ENCODE measurements around the gene WNT1.

WNT1 gene

DNA sequence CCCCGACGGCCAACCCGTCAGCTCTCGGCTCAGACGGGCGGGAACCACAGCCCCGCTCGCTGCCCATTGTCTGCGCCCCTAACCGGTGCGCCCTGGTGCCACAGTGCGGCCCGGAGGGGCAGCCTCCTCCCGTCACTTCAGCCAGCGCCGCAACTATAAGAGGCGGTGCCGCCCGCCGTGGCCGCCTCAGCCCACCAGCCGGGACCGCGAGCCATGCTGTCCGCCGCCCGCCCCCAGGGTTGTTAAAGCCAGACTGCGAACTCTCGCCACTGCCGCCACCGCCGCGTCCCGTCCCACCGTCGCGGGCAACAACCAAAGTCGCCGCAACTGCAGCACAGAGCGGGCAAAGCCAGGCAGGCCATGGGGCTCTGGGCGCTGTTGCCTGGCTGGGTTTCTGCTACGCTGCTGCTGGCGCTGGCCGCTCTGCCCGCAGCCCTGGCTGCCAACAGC is at the start of gene WNT1:
TSS of gene WNT1 (plus strand) at position 32 of the 450 bp plus-strand sequence. CDS start at position 361, 329 bp downstream.
- no peak for DNase-seq (ENCODE audit: low read depth)

GRCh38 chr12:48929551-48929950 is 48.6 kb upstream of the WNT1 start:
- DNase-seq (ENCODE audit: low read depth): no peak

DNA sequence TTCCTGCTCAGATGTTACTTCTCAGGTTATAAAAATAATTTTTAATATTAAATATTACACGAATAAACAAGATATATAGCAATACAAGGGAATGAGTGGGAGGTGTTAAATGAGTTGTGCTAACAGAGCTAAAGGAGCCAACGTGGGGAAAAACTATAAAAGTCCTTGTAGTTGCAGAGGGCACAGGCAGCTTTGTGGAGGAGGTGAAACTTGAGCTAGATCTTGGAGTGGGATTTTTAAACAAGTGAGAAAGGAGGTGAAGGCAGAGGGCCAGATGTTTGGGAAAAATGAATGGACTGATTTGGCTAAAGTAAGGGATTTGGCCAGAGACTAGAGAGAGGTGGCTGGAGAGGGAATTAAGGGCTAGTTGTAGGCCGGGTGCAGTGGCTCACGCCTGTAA is 47.6 kb upstream of the WNT1 start:
- DNase-seq (ENCODE audit: low read depth): no peak

DNA sequence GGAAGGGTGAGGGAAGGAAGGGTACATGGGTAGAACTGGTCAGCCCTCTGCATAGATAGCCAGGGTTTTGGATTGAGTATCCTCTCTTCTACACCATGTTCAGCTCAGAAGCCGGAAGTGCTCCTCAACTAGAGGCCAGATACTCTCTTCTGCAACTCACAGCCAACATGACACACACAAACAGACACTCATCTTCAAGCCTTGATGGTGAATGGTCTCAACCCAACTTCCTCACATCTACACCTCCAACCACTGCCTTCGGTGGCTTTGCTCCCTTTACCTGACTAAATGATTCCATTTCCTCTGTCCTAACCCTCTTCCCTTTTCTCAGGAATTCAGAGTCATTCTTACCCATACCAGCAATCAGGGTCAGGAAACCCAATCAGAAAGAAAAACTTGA is 45.2 kb upstream of the WNT1 start:
- no peak for DNase-seq (ENCODE audit: low read depth)

- no peak for DNase-seq (ENCODE audit: low read depth)
Measured at GRCh38 chr12:48933664-48934311, 44.3 kb upstream of the WNT1 start.

DNA sequence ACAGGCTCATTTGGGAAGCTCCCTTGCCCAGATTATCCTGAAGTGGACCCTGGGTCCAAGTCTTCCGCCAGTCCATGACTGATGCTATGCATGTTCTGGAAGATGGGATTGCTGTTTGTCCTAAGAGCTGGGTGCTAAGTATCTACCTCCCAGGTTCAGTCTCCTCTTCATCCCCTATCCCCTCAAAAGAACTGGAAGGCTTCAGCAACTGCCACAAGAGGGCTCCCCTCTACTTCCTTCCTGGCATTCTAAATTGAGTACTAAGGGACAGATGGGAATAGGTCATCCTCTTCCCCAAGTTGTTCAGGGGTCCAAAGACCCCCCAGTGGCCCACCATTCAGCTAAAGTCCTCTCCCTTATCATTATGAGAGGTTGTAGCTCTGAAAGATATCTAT is 43.8 kb upstream of the WNT1 start:
- no peak for DNase-seq (ENCODE audit: low read depth)

GRCh38 chr12:48936379-48936979 is 41.6 kb upstream of the WNT1 start:
- DNase-seq (ENCODE audit: low read depth): no peak

- no peak for DNase-seq (ENCODE audit: low read depth)
Measured at GRCh38 chr12:48937170-48937569, 41.0 kb upstream of the WNT1 start.

DNA sequence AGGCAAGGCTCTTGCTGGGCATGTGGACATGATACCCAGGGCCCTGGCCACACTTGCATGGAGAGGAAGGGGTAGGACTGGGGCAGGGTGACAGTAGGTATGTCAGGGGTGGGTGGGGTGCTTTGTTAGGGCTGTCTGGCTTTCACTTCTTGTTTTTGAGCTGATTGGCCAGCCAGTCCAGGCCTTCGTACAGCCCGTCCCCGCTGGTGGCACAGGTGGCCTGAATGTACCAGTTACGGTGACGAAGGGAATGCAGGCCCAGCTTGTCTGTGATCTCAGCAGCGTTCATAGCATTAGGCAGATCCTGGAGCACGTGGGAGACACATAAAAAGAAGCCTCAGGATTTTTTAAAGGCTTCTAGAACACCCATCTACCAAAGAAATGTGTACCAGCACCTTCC is 39.3 kb upstream of the WNT1 start:
- DNase-seq (ENCODE audit: low read depth): no peak

DNA sequence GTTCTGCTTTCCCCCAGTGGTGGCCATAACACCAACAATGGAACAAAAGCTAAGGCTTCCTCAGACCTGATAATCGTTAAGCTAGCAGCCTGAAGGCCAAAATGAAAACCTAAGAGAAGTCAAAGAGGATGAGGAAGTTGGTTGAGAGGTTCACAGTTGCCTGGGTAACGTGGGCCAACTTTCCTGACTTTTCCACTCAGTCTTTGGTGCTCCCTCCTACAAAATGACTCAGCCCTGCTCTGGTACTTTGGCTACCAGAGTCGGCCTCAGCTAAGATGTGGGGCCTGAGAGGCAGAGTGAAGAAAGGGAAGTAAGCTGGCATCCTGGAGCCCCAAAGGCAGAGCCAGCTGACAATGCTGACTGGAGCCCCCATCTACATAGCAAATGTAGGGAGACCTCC is 37.9 kb upstream of the WNT1 start:
- DNase-seq (ENCODE audit: low read depth): no peak

DNA sequence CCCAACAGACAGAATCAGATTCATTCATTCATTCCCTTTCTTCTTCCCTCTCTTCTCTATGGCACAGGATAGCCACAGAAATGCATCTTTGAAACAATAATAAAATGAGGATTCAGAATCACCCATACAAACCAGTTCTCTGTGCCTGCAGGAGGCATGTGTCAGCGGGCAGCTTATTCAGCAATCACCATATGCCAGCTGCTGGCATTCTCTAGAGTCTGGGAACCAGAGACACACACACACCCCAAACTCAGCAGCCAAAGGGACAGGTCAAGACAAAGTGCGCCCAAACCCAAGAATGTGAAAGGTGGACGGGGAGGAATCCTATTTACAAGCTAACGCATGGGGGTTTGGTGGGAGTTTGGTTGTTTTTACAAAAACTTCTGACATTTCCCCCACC is 34.9 kb upstream of the WNT1 start:
- no peak for DNase-seq (ENCODE audit: low read depth)

GRCh38 chr12:48946205-48946604 is 31.9 kb upstream of the WNT1 start:
- DNase-seq (ENCODE audit: low read depth): no peak

DNA sequence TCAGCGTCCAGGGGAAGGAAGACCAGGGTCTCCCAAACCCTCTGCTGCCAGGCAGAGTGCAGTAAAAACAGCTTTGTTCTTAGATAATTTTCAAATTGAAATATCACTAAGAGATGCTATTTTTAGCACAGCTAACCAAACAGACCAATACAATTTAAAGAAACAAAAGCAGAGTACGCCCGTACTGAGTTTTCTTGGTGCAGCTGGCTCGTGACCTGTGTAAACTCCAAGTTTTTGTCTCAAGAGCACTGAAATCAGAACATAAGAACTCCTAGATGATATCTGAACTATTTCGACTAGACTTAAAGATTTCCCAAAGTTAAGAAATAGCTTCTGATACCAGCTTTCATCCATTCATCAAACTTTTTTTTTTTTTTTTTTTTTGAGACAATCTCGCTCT is 31.2 kb upstream of the WNT1 start:
- no peak for DNase-seq (ENCODE audit: low read depth)

DNA sequence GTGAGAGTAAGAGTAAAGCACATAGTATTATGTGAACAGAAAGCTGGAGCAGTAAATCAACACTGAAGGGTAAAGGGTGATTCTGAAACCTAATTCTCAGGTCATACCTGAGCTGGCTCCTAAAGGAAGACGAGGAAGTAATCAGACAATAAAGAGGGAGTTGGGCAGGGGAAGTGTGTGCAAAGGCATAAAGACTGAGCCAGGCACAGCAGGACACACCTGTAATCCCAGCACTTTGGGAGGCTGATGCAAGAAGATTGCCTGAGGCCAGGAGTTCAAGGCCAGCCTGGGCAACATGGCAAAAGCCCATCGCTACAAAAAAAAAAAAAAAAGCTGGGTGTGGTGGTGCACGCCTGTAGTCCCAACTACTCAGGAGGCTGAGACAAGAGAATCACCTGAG is 30.4 kb upstream of the WNT1 start:
- DNase-seq (ENCODE audit: low read depth): no peak

DNA sequence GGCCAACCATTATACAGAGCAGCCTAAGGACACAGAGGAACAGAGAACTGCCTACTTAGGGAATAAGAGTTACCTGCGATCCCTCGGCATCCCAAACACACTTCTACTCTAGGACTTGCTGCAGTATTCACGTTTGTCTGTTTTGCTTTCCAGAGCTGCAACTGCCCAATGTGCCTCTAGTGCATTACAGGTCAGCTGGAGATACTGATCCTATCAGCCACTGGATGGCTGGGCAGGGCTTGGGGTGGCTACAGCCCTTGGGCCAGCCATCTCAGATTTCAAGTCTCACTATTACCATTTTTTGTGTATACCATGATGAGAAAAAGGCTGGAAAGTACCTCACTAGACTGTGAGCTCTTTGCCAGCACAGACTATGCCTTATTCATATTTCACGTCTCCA is 25.4 kb upstream of the WNT1 start:
- no peak for DNase-seq (ENCODE audit: low read depth)

DNA sequence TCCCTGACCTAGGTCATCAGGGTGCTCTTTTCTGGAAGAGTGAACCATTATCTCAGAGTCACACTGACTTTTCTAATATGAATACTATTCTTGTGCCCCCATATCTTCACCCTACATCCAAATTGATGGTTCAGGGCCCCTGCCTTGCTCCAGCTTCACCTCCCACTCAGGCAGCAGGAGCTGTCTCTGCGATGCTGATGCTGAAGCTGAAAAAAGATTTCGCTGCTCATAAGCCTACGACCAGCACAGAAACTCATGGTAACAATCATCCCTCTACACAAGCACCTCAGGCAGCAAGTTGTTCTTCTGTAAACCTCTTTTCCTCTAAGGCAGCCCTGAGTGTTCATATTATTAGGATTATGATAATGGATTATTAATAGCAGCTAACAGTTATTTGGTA is 24.1 kb upstream of the WNT1 start:
- no peak for DNase-seq (ENCODE audit: low read depth)

DNA sequence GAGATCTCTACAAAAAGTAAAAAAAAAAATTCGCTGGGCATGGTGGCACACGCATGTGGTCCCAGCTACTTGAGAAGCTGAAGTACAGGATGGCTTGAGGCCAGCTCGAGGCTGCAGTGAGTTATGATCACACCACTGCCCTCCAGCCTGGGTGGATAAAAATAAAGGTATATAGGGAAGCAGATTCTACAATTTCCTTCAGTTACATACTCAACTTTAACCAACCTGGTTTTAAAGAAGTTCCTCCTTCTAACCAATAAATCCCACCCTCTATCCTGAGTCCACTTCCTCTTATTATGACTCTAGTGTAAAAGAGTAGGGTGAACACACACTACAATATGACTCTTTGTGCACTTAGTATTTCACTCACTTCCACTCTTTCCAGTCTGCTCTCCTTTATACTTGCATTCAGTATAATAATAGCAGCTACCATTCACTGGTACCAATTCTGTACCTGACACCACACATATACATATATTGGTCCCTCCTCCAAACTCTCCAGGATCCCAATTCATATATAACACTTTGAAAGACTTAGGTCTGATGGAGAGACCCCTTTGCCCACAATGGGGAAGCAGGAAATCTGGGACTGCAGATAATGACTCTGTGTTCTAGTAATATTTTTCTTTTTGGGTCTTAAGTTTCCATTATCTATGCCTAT is 23.2 kb upstream of the WNT1 start:
- no peak for DNase-seq (ENCODE audit: low read depth)

- DNase-seq (ENCODE audit: low read depth): peak; percentile 86
Measured at GRCh38 chr12:48956279-48957140, 21.6 kb upstream of the WNT1 start.

DNA sequence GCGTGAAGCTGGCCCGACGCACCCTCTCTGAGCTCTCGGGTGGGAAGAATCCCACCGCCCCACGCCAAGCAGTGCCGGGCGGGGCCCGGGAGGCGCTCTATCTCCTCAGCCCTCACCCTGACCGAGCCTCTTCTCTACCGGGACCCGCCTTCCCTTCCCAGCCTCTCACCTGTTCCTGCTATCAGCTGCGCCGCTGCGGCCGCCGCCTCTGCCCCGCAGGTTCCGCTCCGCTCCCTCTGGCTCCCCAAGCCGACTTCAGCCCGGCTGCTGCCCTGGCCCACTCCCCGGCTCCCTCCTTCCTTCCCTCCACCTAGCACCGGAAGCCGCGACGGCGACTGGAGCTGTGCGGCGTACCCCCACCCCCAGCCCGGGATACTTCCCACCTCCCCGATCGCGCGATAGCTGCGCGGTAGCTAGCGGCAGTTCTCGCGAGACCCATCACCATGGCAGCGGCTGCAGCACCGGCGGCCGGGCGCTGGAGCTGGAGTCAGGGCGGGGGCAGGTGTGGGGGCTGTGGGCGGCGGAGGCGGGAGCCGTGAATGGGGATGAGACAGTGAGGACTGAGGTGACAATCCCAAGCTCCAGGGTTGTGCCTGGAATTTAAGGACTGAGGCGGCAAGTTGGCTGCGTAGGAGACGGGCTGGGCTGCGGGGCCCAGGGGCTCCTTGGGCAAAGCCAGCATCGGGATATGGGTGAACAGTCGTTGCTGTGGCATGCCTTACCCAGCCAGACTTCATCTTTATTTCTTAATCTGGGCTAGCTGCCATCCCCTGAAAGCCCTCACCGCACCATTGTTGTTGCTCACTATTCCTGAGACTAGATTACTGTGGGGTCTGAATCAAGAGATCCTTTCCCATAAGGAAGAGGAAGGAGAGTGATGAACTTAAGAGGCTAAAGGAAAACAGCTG is 20.7 kb upstream of the WNT1 start, which contains the start of gene ARF3:
TSS of gene ARF3 (minus strand) at position 347 of the 908 bp plus-strand sequence. CDS start 16,392 bp downstream, outside the sequence.
- DNase-seq (ENCODE audit: low read depth): peak; percentile 52

DNA sequence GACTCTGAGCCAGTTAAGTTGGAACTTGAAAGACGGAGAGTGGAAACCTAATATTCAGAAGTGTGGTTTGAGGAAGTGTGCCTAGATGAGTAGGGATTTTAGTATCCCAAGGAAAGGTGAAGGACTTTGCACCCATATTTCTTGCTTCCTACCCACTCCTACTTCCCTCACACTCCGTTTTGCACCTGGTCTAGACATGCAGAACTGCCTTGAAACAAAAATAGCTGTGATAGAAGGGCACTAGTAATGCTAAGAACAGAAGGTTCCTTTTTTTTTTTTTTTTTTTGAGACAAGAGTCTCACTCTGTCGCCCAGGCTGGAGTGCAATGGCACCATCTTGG is 20.1 kb upstream of the WNT1 start:
- DNase-seq (ENCODE audit: low read depth): no peak

DNA sequence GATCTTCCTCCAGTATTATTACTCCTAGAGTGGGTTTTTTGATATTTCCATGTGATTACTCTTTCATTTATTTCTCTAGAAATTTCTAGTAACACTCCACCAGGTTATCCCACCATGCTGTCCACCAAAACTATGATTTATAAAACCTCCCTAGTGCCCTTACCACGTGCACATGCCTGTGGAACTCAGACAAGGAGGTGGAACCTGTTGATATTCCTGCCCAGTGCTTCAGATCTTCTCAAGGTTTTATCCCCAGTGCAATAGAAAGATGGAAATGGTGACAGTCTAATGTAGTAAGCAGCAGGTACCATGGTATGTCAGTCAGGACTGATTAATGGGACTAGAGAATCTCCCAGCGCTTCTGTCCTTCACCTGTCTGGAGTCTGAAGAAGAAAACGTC is 17.3 kb upstream of the WNT1 start:
- no peak for DNase-seq (ENCODE audit: low read depth)

DNA sequence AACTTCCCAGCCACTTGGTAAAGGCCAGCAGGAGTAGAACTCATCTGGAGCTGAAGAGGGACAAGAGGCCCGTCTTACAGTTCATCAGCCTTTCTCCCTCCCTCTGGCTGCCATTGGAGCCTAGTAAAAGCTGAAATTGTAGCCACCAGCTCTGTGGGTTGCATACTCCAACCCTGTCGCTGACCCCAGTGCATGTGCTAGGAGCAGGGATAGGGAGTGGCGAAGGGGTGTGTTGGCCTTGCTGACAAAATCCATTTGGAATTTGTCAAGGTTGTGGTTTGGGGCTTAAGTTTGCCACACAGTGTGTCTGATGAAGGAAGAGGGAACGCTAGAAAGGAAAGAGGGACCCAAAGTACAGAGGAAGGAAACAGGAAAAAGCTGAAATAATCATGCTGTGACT is 16.8 kb upstream of the WNT1 start:
- DNase-seq (ENCODE audit: low read depth): no peak

Data from GM04503 (cell line).